GM12864 (cell line): Measurements from ENCODE around the gene CAMK2G.

ENCODE experiments used
- DNase-seq: peaks from one replicate; pipeline ENCODE4 v3.0.0-alpha.2; 2011; ENCODE audit warnings: low read depth
- H3K4me3 ChIP-seq: 2 replicates; pipeline ENCODE4 v1.5.1; 2011; ENCODE audit warnings: mild to moderate bottlenecking, low read depth, low read length, control low read depth
- CTCF ChIP-seq: IDR thresholded peaks from 2 replicates; pipeline ENCODE4 v1.5.1; 2011; ENCODE audit warnings: low read depth, mild to moderate bottlenecking, moderate library complexity, low read length, control low read depth, inconsistent platforms; ENCODE audit errors: missing control alignments

The CAMK2G gene

GRCh38 chr10:73765066-73765465, 109.3 kb downstream of the CAMK2G start:
- DNase-seq, result no peak
- no peak overlapping the region for H3K4me3 ChIP-seq
- TF ChIP-seq CTCF, result no peak

- TF ChIP-seq CTCF, result no peak
- DNase-seq, result no peak
- H3K4me3 ChIP-seq, result no peak overlapping the region
These were observed 111.0 kb downstream of the CAMK2G start for GRCh38 chr10:73763343-73763742.

- no peak for TF ChIP-seq CTCF
- H3K4me3 ChIP-seq, result no peak overlapping the region
- no peak for DNase-seq
These were observed 111.4 kb downstream of the CAMK2G start for GRCh38 chr10:73762915-73763314.
